T1000 (cell line): ENCODE measurements around the gene SIM2.
A peak's percentile ranks its signal among the peaks of the same experiment; 100 is the strongest.

Source experiments
- DNase-seq: peaks from one replicate; lab custom pipeline; 2025; ENCODE audit warnings: mixed read lengths; lab: John Stamatoyannopoulos, UW

Gene SIM2

GRCh38 chr21:36700971-36701755, 2.2 kb downstream of the SIM2 start:
- no peak for DNase-seq

GRCh38 chr21:36701756-36702621, 3.1 kb downstream of the SIM2 start:
- peak; percentile 26 for DNase-seq

- DNase-seq, result no peak
These were observed 3.7 kb downstream of the SIM2 start for GRCh38 chr21:36702622-36702968.

GRCh38 chr21:36703123-36703522, 4.2 kb downstream of the SIM2 start:
- DNase-seq, result no peak

GRCh38 chr21:36703626-36704280, 4.8 kb downstream of the SIM2 start:
- DNase-seq, result no peak

GRCh38 chr21:36704281-36704957, 5.5 kb downstream of the SIM2 start:
- DNase-seq, result no peak

GRCh38 chr21:36704958-36705678, 6.2 kb downstream of the SIM2 start:
- DNase-seq, result no peak

GRCh38 chr21:36705679-36706481, 7.0 kb downstream of the SIM2 start:
- no peak for DNase-seq

GRCh38 chr21:36706482-36706852, 7.6 kb downstream of the SIM2 start:
- DNase-seq, result no peak

- no peak for DNase-seq
These were observed 8.2 kb downstream of the SIM2 start for GRCh38 chr21:36706951-36707762.

GRCh38 chr21:36707763-36708285, 8.9 kb downstream of the SIM2 start:
- DNase-seq, result no peak

- DNase-seq, result no peak
These were observed 9.5 kb downstream of the SIM2 start for GRCh38 chr21:36708286-36709029.

- no peak for DNase-seq
These were observed 10.3 kb downstream of the SIM2 start for GRCh38 chr21:36709030-36709867.

GRCh38 chr21:36709868-36710728, 11.2 kb downstream of the SIM2 start:
- DNase-seq, result no peak

- no peak for DNase-seq
These were observed 11.8 kb downstream of the SIM2 start for GRCh38 chr21:36710729-36711048.

GRCh38 chr21:36713746-36714145, 14.8 kb downstream of the SIM2 start:
- DNase-seq, result no peak

GRCh38 chr21:36716387-36716786, 17.5 kb downstream of the SIM2 start:
- no peak for DNase-seq
